Dermis microvascular lymphatic vessel endothelial cell (primary cell): ENCODE results near the gene DIP2B. TPM values are rescaled to one million over a fixed set of nuclear protein-coding genes. Genes with fewer than 3 reads are reported as not detected.

ENCODE experiments used
- DNase-seq, 2 donors: peaks; one replicate each; pipeline versions ENCODE4 v3.0.0 to v3.0.0-alpha.2; 2010; ENCODE audit warnings: low read depth in 2 of 2
- total RNA-seq: library from RNA; depleted of rRNA; stranded (reverse); fragments of >200 nt; gene quantifications from 2 replicates; pipeline ENCODE4 v1.2.1, GENCODE V29; 2014

The DIP2B gene
- total RNA-seq, 1 donor from 2014 or later: 24.8 TPM

GRCh38 chr12:50725011-50725942 lies 220.5 kb downstream of the DIP2B start:
- peak; percentile 17 to 50 for DNase-seq

DNA sequence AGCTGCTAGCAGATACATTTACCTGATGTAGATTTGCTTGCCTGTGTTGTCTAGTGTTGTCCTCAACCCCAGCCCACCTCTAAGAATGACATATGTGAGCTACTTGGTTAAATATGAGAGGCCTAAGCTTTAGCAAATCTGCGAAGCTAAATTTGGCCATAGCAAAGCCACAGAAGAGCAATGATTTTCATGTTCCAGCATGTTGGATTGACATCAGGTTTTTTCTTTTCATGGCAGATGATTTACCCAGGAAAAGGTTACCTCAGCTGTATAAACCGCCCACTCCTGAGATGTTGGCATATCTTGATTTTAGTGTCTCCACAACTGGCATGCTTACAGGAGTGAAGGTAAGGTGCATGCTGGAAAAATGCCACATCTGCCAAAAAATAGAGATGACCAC lies 222.7 kb downstream of the DIP2B start:
- no peak for DNase-seq

DNA sequence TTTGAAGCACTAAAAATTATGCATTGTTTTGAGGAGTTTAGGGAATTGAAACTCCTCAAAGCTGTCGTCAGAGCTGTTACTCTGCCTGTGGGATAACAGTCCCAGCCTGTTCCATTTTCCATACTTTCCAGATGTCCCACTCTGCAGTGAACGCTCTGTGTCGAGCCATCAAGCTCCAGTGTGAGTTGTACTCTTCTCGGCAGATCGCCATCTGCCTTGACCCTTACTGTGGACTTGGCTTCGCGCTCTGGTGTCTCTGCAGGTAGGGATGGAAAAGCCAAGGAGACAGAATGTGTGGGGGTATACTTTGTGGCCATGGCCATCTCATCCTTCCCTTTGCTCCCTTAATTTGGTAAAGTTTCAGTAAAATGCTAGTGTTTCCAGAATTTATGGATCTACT lies 223.6 kb downstream of the DIP2B start:
- no peak for DNase-seq

- no peak for DNase-seq
These were observed 224.1 kb downstream of the DIP2B start for GRCh38 chr12:50728841-50729240.

- no peak for DNase-seq
These were observed 227.8 kb downstream of the DIP2B start for GRCh38 chr12:50732591-50732990.

DNA sequence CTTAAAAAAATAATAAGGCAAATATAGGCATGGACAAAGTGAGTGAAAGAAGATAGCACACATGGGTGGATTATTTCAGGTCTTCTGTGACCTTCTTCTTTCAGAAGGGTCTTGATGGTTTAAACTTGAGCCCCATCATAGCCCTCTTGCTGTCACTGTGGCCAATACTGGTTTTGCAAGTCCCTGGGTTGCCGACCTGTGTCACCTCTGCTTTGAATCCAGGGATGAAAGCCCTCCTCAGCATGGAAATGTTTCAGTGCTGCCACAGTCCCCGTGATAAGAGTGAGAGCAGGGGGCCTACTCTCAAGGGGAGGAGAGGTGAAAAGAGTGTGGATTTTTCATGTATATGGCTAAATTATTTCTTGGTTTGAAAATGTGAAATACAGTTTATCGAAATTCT lies 228.9 kb downstream of the DIP2B start:
- no peak for DNase-seq

DNA sequence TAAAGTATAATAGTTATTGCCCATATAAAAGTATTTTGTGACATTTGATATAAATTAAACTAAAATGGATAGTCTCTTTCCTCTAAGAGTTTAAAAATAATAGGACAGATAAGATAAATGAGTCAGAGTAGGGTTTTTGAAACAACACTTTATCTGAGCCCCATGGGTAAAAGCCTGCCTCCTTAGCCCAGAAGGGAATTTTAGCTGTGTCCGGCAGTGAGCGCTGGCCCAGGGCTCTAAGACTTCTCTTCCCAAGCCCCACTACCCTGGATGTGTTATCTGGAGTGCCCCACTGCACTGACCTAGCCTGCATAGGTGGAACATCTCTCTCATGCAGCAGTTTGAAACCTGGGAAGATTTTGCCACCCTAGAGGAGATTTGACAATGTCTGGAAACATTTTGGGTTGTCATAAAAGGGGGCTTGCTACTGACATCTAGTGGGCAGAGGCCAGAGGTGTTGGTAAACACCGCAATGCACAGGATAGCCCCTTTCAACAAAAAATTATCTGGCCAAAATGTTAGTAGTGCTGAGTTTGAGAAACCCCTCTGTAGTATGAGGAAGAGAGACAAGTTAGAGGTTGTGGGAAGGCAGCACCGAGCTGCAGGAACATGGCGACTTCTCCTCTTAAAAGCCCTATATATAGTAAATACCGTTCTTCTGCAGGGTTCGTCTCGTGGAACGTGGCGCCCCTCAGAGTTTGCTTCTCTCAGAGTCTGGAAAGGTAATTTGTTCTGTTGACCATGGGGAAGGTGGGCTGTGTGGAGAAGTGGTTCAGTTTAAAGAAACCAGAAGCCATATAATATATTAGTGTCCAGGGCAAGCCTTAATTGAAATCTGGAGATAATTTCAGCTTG lies 229.9 kb downstream of the DIP2B start:
- peak; percentile 18 to 45 for DNase-seq

- DNase-seq: no peak
These were observed 234.8 kb downstream of the DIP2B start for GRCh38 chr12:50739611-50740010.

DNA sequence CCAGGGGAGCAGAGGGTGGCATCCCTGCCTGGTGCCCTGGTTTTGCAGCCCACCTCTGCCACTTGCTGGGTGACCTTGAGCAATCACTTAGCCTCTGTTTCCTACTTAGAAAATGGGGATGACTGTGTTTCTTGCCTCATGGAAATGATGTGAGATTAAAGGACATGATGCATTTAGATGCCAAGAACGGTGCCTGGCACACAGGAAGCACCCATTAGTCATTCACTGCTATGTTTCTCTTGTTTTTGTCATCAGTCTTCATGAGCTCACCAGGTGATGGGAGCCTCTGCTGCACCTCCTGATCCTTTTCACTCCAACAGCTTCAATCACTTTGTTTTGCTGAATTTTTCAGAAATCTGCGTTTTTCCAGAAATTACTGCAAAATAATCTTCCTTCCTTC lies 235.5 kb downstream of the DIP2B start:
- DNase-seq: peak in 1 of 2 donors; percentile 23

- DNase-seq: no peak
These were observed 238.0 kb downstream of the DIP2B start for GRCh38 chr12:50742776-50743175.

DNA sequence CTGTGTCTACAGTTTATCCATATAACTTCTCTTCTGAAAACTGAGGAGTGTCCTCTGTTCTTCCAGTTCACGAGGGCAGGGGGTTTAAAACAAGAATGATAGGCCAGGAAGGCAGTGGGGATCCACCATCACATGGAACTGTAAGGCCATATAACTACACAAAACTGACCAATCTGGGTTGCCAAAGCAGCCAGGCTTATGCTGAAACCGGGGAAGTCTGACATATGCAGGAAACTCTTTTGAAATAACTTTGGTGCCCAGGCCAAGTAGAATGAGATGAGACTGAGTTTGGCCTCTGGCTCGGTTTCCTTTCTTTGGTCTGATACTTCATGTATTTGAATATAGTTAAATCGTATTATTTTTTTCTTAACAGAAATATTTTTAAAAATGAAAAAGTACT lies 241.1 kb downstream of the DIP2B start:
- no peak for DNase-seq

DNA sequence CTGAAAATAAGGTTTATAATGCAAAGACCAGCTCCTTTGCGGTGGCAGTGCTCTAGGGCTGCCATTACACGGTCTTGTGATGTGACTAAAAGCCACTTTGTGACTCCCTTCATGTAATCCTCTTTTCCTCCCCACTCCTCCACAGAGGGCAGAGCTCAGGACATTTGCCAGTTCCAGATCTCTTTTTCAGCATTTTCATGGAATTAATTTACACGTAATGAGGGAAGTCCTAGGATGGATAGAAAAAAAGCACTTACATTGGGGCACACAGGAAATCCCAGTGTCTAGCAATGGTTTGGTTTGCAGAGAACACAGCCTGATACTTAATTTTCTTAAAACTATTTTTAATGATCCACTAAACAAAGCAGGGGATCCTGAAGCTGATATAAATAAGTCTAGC lies 241.6 kb downstream of the DIP2B start:
- DNase-seq: no peak

DNA sequence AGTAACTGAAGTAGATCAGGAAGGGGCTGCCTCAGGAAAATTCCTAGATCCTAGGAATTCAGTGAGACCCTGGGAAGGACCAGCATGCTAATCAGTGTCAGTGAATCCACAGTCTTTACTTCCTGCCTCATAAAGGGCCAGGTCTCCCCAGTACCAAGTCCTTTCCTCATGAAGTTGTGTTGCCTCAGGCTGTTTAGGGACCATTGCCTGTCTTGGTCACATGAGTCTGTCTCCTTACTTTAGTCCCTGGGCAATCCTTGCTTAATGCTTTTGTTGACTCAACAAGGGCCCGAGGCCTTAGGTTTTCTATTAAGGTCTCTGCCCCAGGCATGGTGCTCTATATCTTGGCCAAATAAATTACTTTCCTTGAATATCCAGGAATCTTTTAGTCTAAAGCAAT lies 243.0 kb downstream of the DIP2B start:
- DNase-seq: no peak

DNA sequence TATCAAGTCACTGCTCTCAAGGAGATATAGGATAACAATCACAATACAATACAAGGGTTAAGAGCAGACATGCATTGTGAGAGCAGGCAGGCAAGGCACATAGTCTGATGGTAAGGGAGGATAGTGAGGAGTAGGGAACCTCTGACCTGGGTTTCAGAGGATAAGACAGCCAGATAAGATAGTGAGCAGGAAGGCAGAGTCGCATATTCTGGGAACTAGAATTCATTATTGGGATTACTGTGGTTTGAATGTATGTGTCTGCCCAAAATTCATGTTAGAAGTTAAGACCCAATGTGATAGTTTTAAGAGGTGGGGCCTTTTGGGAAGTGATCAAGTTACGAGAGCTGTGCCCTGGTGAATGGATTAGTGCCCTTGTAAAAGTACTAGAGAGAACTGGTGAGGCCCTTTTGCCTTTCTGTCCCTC lies 244.7 kb downstream of the DIP2B start:
- no peak for DNase-seq

- DNase-seq: no peak
These were observed 245.6 kb downstream of the DIP2B start for GRCh38 chr12:50750366-50750765.

DNA sequence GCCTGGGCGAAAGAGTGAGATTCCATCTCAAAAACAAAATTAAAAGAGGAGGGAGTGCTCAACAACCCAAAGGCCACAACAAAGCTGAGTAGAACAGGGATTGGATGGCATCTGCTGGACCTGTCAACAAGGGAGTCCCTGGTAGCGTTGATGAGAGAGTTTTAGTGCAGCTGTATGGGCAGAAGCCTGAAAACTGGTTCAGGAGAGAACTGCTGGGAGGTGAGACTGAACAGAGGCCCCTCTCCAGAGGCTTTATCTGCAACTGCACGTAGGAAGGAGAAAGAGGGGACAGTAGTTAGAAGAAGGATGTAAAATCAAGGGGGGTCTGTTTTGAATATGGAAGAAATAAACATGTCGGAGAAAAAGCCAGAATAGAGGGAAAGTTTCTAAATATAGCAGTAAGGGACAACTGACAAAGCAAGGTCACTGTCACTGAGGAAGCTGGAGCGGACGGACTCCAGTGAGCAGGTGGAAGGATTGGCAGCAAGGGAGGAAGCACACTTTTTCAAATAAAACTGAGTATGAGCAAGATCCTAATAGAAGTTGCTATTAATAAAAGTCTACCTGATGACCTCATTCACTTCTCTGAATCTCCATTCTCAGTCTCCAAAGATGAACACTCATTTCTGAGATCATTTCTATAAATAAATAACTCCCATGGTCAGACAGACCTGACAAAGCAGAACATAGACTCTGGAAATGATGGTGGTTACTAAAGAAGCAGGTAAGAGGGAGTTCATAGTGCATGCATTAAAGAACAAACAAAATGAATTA lies 247.3 kb downstream of the DIP2B start:
- no peak for DNase-seq

DNA sequence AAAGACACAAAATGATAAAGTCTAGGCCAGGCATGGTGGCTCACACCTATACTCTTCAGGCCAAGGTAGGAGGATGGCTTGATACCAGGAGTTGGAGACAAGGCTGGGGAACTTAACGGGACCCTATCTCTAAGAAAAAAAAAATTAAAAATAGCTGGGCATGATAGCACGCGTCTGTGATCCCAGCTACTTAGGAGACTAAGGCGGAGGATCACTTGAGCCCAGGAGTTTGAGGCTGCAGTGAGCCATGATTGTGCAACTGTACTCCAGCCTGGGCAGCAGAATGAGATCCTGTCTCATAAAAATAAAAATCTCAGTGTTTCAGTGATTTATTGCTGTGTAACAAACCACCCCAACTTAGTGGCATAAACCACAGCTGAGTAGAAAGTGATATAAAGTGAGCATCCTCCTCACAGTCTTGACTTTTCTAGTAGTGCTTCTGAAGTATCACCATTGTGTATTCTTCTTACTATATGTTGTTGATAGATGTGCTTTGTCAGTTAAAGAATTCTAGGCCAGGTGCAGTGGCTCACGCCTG lies 248.5 kb downstream of the DIP2B start:
- no peak for DNase-seq

DNA sequence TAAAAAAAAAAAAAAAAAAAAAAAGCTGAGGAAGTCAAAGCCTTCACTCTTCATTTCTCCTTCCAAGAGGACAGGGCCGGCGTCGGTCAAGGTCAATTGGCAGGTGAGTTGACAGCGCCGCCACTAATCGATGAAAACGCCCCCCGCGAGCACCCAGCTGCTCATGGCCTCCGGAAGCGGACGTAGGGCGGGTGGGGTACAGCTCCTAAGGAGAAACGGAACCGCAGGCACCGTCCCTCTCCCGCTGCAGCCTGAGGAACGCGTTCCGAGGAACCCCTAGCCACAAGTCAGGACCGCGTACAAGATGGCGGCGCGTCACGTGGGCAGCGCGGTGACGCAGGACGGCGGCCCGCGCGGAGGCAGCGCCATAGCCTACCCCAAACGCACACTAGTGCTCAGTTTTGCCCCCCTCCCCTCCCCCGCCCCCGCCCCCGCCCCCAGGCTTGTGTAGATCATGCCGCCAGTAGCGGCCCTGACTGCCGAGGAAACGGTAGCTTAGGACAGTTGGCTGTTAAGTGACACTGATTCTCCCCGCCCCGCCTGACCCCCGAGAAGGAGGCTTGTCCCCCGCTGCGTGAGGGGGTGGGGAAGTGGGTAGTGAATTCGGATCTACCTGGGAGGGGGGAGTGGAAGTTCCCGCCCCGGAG lies 259.0 kb downstream of the DIP2B start, which contains the start of gene ATF1:
Gene ATF1 (plus strand): TSS at position 463 of the 647 bp plus-strand sequence. CDS start 16,045 bp downstream, outside the sequence.
- DNase-seq: peak; percentile 82 to 94

DNA sequence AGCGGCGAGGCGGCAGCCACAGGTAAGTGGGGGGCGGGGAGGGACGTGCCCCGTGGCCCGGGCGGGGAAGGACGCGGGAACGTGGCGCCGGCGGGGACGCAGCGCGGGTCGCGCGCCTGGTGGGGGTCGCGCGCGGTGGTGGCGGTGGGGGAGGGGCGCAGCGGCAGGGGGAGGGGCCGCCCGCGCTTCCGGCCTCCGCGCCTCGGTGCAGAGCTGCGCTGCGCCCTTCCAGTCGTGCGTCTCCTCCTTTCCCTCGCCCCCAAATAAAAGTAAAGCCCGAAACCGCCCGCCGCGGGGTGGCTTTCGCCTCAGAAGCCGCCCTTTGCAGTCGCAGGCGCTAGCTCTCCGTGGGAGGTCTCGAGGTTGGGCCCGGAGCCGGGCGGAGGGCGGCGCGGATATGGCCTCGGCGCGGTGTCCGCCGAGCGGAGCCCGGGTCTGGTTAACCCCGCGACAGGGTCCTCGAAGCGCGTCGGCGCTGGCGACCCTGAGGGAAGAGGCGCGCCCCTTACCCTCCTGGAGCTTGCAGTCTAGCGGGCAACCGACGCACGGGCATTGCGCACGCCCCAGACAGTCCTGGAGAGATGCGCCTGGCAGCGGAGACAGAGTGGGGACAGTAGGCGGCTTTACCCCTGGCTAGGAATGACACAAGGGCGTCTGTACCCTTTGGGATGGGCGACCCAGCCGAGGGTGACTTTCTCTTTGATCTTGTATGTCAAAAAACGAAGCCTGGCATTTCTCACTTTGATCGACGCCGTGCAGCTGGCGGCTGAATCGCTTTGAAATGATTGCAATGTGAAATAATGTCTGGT lies 259.7 kb downstream of the DIP2B start:
- peak in 1 of 2 donors; percentile 41 for DNase-seq
